ENCODE data around the gene MAN1C1.

- TF ChIP-seq CTCF (IDR thresholded peaks at IDR 0.05; ENCODE audit: extremely low read depth in 1 of 2, insufficient read depth in 1 of 2, low read depth in 1 of 2, low read length in 2 of 2) (no peak), POLR2A (IDR thresholded peaks at IDR 0.05; ENCODE audit: low read depth, low read length) (no peak), EZH2 (IDR thresholded peaks at IDR 0.05; ENCODE audit: borderline replicate concordance, low read depth, low read length, severe bottlenecking) (no peak), POLR2AphosphoS5 (IDR thresholded peaks at IDR 0.05; ENCODE audit: insufficient read depth, low read depth, low read length) (no peak), MYC (IDR thresholded peaks at IDR 0.05; ENCODE audit: low read depth, low read length) (no peak), MAX (IDR thresholded peaks at IDR 0.05; ENCODE audit: insufficient read depth, insufficient read length) (no peak), GATA2 (IDR thresholded peaks at IDR 0.05; ENCODE audit: insufficient read depth, insufficient read length, low read depth, low read length) (no peak)
Observed at GRCh38 chr1:25765136-25765922, 148.7 kb downstream of the MAN1C1 start.

Measured in endothelial cell of umbilical vein (primary cell).